DND-41 (cell line): ENCODE data around the gene NAA80.

Experiments used
- CTCF ChIP-seq: IDR thresholded peaks from 2 replicates; pipeline ENCODE4 v1.5.1; 2012; ENCODE audit warnings: borderline replicate concordance, low read length, moderate library complexity, mild to moderate bottlenecking; ENCODE audit not compliant: poor library complexity, severe bottlenecking; ENCODE audit errors: extremely low read depth
- EZH2 ChIP-seq: IDR thresholded peaks from 3 replicates; pipeline ENCODE4 v1.6.1; 2012; ENCODE audit warnings: borderline replicate concordance, low read depth, mild to moderate bottlenecking, moderate library complexity, low read length, inconsistent platforms; ENCODE audit not compliant: severe bottlenecking

GRCh38 chr3:50326182-50326541 is 27.0 kb upstream of the NAA80 start:
- TF ChIP-seq CTCF (no peak), EZH2 (no peak)
